Measurements from ENCODE around the gene PIGU. TPM values are rescaled to one million over a fixed set of nuclear protein-coding genes. Genes with fewer than 3 reads are reported as not detected.

The PIGU gene
- total RNA-seq, 4 donors from 2014 or later = 10.2 to 16.8 (median 14.2) TPM

DNA sequence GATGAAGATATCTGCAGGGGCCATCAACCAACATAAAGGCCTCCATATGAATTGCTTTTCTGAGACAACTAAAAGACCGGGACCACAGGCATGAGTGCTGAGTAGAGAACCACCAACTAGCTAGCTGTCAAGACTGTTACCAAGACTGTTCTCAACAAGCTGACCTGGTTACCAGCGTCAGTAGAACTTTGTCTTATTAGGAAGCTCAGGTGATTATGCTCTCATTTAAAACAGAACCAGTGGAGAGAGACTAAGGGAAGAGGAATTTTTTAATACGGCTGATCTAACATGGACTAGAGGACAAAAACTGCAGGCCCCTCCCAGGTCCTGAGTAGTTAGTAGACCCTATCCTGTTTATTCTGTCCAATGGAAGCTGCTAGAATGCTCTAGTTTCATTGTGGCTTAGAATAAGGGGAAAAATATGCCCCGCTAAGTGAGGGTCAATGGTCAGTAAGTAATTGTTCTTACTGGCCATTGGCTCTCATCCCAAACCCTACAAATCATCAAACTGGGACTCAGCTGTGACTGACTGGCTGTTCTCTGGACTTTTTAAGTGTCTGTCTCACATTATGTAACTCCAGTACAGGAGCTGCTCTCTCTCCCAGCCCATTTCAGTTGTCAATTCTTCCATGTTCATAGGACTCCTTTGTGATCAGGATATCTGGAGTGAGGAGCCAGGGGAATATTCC, 164.5 kb downstream of the PIGU start:
- no peak for TF ChIP-seq CTCF (IDR thresholded peaks at IDR 0.05)
- no peak for ATAC-seq (ENCODE audit: low FRiP score)
- DNase-seq (ENCODE audit: low spot score) = no peak

GRCh38 chr20:34511891-34512265, 165.0 kb downstream of the PIGU start:
- no peak for TF ChIP-seq CTCF (IDR thresholded peaks at IDR 0.05)
- DNase-seq (ENCODE audit: low spot score) = no peak
- ATAC-seq (ENCODE audit: low FRiP score) = no peak

DNA sequence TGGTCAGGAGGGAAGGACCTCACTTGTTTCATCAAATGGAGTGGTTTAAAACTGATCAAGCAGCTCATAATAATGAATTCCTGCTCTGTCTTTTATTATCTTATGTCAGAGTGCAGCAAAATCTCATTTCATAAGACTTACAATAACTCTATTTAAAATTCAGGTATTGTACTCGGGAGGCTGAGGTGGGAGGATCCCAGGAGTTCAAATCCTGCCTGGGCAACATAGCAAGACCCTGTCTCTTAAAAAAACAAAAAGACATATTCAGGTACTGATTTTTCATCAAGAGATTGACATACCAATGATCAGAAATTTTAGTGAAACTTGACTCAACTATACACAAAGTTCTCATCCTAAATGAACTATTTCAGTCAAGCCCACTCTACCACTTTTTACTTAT, 166.3 kb downstream of the PIGU start:
- no peak for TF ChIP-seq CTCF (IDR thresholded peaks at IDR 0.05)
- DNase-seq (ENCODE audit: low spot score) (no peak), ATAC-seq (ENCODE audit: low FRiP score) (no peak)

Small RNA genes lying within 50 kb of the gene (small RNA-seq; reads per million reads assigned to genes)
- gene AL118520.1 (not detected), gene RF00019 (not detected)

Other genes with a start within 250 kb of the PIGU start
- gene DYNLRB1, start 160.7 kb downstream of the PIGU start, total RNA-seq = 100 to 1,000 TPM in 2 of 4 donors, 10 to 100 TPM in 2; 83.0 to 121 (median 108) TPM
- gene MAP1LC3A, start 118.4 kb downstream of the PIGU start, total RNA-seq = 10 to 100 TPM; 50.1 to 76.1 (median 55.9) TPM
- gene TP53INP2, start 27.3 kb upstream of the PIGU start, total RNA-seq = 10 to 100 TPM in 3 of 4 donors, 1 to 10 TPM in 1; 8.6 to 19.7 (median 15.1) TPM
- 10 to 100 TPM; 15.8 to 25.9 (median 20.3) TPM for gene NCOA6, start 148.6 kb upstream of the PIGU start, total RNA-seq
- gene GGT7, start 195.8 kb upstream of the PIGU start, total RNA-seq = 10 to 100 TPM in 2 of 4 donors, 1 to 10 TPM in 2; 8.5 to 13.2 (median 11.2) TPM
- gene ACSS2, start 199.5 kb upstream of the PIGU start, total RNA-seq = 100 to 1,000 TPM in 2 of 4 donors, 10 to 100 TPM in 2; 72.4 to 119 (median 102) TPM

Data from omental fat pad (tissue), 4 donors.